K562 (cell line): ENCODE results near the gene ALOX12B. TPM values are rescaled to one million over a fixed set of nuclear protein-coding genes. Genes with fewer than 3 reads are reported as not detected.
A peak's percentile ranks its signal among the peaks of the same experiment; 100 is the strongest.

Source experiments
- ATF1 ChIP-seq, 2 experiments: fragments of 450-650 bp in 1 of 2; IDR thresholded peaks; 2 replicates each; pipeline ENCODE4 v1.6.1; 2016; ENCODE audit warnings: missing compliant biosample characterization in 1 of 2, missing genetic modification characterization in 1 of 2
- CC2D1A ChIP-seq: fragments of 450-650 bp; IDR thresholded peaks from 2 replicates; pipeline ENCODE4 v1.6.1; 2017; ENCODE audit warnings: mild to moderate bottlenecking
- CXXC5 ChIP-seq: fragments of 250-450 bp; sonication (Bioruptor Pico); IDR thresholded peaks from 2 replicates; pipeline ENCODE4 v1.8.0; 2022; ENCODE audit warnings: inconsistent platforms, mild to moderate bottlenecking, moderate library complexity
- ETV1 ChIP-seq: fragments of 450-650 bp; conservative IDR thresholded peaks from 2 replicates; pipeline ENCODE4 v1.6.1; 2016; ENCODE audit warnings: missing genetic modification characterization, control low read depth, low read depth, missing compliant biosample characterization
- KLF16 ChIP-seq: IDR thresholded peaks from 2 replicates; pipeline ENCODE4 v1.6.1; 2016; ENCODE audit warnings: antibody characterized with exemption
- MAZ ChIP-seq, 2 experiments: fragments of 450-650 bp in 1 of 2; sonication (generic) in 1 of 2; formaldehyde crosslinking; IDR thresholded peaks in 1 of 2; conservative IDR thresholded peaks in 1 of 2; 2 replicates each; pipeline versions ENCODE4 v1.4.0 to v1.5.0; 2020; ENCODE audit warnings: mild to moderate bottlenecking in 1 of 2, missing genetic modification reagents in 1 of 2
- NR1H2 ChIP-seq: sonication (generic); formaldehyde crosslinking; IDR thresholded peaks from 2 replicates; pipeline ENCODE4 v1.4.0; 2020; ENCODE audit warnings: mild to moderate bottlenecking, missing genetic modification reagents
- PBX2 ChIP-seq, 2 experiments: IDR thresholded peaks in 1 of 2; conservative IDR thresholded peaks in 1 of 2; 2 replicates each; pipeline ENCODE4 v1.6.1; 2016; ENCODE audit warnings: low read depth in 2 of 2, mild to moderate bottlenecking in 1 of 2, missing compliant biosample characterization in 1 of 2, missing genetic modification characterization in 1 of 2, moderate library complexity in 1 of 2
- POLR3G ChIP-seq: IDR thresholded peaks from 2 replicates; pipeline ENCODE4 v1.6.1; 2011; ENCODE audit not compliant: insufficient read length, insufficient replicate concordance; ENCODE audit errors: extremely low read depth
- RBM17 ChIP-seq: fragments of 200-400 bp; formaldehyde crosslinking; IDR thresholded peaks from 2 replicates; pipeline ENCODE4 v1.6.1; 2017; ENCODE audit warnings: low read depth, mild to moderate bottlenecking, low read length, borderline replicate concordance
- UBTF ChIP-seq, 2 experiments: IDR thresholded peaks; 2 replicates each; pipeline ENCODE4 v1.6.1; 2012; ENCODE audit warnings: improper control_type of control experiment in 2 of 2, low read depth in 2 of 2, low read length in 2 of 2, borderline replicate concordance in 1 of 2
- ZBTB9 ChIP-seq: fragments of 450-650 bp; formaldehyde crosslinking; IDR thresholded peaks from 2 replicates; pipeline ENCODE4 v1.4.0; 2020; ENCODE audit warnings: mild to moderate bottlenecking, moderate library complexity
- ZMIZ1 ChIP-seq, 2 experiments: fragments of 150-350 bp in 1 of 2; IDR thresholded peaks; 2 replicates each; pipeline ENCODE4 v1.6.1; 2012 to 2016; ENCODE audit warnings: low read depth in 2 of 2, low read length in 2 of 2, mild to moderate bottlenecking in 1 of 2, moderate library complexity in 1 of 2
- ZNF263 ChIP-seq: sonication (generic); formaldehyde crosslinking; IDR thresholded peaks from 2 replicates; pipeline ENCODE4 v1.8.0; 2022; ENCODE audit warnings: mild to moderate bottlenecking, missing genetic modification reagents, borderline replicate concordance
- polyA plus RNA-seq, 8 experiments: library from polyadenylated mRNA; depleted of rRNA in 4 of 8; stranded (reverse) in 5 of 8; unstranded in 3 of 8; fragments of >200 nt; fragmentation: Nextera tagmentation in 2 of 8; fragmentation: Illumina TruSeq in 1 of 8; extraction: Ambion mirVana in 2 of 8; extraction: Trizol in 1 of 8; gene quantifications; 2 replicates each; pipeline versions ENCODE4 v1.2.1 to v1.2.3, GENCODE V29; 2011 to 2014; ENCODE audit warnings: inconsistent platforms in 1 of 8, missing spikeins in 1 of 8
- total RNA-seq, 7 experiments: library from RNA; depleted of rRNA in 6 of 7; stranded (reverse); fragments of >200 nt in 6 of 7; fragmentation: Illumina TruSeq in 2 of 7; extraction: Trizol in 2 of 7; gene quantifications; 2 replicates each; pipeline versions ENCODE4 v1.2.1 to v1.2.3, GENCODE V29; 2011 to 2021; ENCODE audit warnings: low replicate concordance in 1 of 7

ALOX12B gene
- total and polyA plus RNA-seq, 9 of the 15 experiments (the other 6 are each of a cell fraction or from before 2014, with no cell fraction given): not detected

GRCh38 chr17:8118769-8119580 is 31.5 kb upstream of the ALOX12B start (continued):
- peak; percentile 48; the same call in 1 of the 2 replicates for TF ChIP-seq ZNF263 (CRISPR knock-in tag)
- no peak for TF ChIP-seq ATF1 (CRISPR knock-in tag; IDR thresholded peaks at IDR 0.05)
- 0 out of 2 replicates have a peak, but pooled peaks have one; percentile 10 for TF ChIP-seq ATF1 (tag; IDR thresholded peaks at IDR 0.05)
- 0 out of 2 replicates have a peak, but pooled peaks have one; percentile 12 for TF ChIP-seq ETV1
- TF ChIP-seq ZMIZ1 (IDR thresholded peaks at IDR 0.05; ENCODE audit: low read depth in 2 of 2, low read length in 2 of 2): no peak
- TF ChIP-seq NR1H2 (CRISPR knock-in tag): no peak
- peak; percentile 59 for TF ChIP-seq POLR3G
- TF ChIP-seq UBTF (IDR thresholded peaks at IDR 0.05; ENCODE audit: borderline replicate concordance in 1 of 2, low read depth in 2 of 2, low read length in 2 of 2): 0 out of 4 replicates have a peak, but pooled peaks of 1 of the 2 experiments have one; percentile 27
- TF ChIP-seq CXXC5 (CRISPR knock-in tag): 0 out of 2 replicates have a peak, but pooled peaks have one; percentile 32
- TF ChIP-seq CC2D1A: 0 out of 2 replicates have a peak, but pooled peaks have one; percentile 30
- TF ChIP-seq KLF16: peak; percentile 42; the same call in 1 of the 2 replicates
- TF ChIP-seq PBX2 (CRISPR knock-in tag; IDR thresholded peaks at IDR 0.05; ENCODE audit: low read depth): no peak
- TF ChIP-seq PBX2 (tag; conservative IDR thresholded peaks at IDR 0.05; ENCODE audit: low read depth): no peak
- peak in 1 of 2 experiments; percentile 54; a peak in 1 of 4 replicates for TF ChIP-seq MAZ (CRISPR knock-in tag; conservative IDR thresholded peaks at IDR 0.05 in 1 of 2, IDR thresholded peaks at IDR 0.05 in 1 of 2)
- TF ChIP-seq ZBTB9 (CRISPR knock-in tag): no peak
- no peak for TF ChIP-seq RBM17
